LHCN-M2 (cell line): ENCODE measurements around the gene EIF2AK2. TPM values are rescaled to one million over a fixed set of nuclear protein-coding genes. Genes with fewer than 3 reads are reported as not detected.

ENCODE experiments used
- DNase-seq: peaks from one replicate; pipeline ENCODE4 v3.0.0-alpha.2; 2012; ENCODE audit warnings: low read depth
- total RNA-seq: library from RNA; depleted of rRNA; stranded (reverse); fragments of >200 nt; gene quantifications from 2 replicates; pipeline ENCODE4 v1.2.3, GENCODE V29; 2014

EIF2AK2 gene
- total RNA-seq, 1 experiment from 2014 or later: 41.1 TPM

- DNase-seq: no peak
Observed at GRCh38 chr2:37102588-37102987, 54.2 kb downstream of the EIF2AK2 start.

DNA sequence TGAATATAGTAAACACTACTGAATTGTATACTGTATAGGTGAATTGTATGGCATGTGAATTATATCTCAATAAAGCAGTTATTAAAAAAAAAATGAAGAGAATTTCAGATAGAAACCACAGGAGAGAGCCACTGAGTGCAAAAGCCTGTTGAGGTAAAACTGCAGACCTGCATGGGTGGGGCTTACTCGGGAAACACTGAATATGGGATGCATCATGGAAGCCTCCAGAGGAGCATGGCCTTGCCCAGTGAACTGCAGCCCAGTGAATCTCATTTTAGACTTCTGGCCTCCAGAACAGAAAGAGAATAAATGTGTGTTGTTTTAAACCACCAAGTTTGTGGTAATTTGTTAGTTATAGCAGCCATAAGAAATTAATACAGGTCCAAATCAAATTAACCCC is 56.7 kb downstream of the EIF2AK2 start:
- no peak for DNase-seq

DNA sequence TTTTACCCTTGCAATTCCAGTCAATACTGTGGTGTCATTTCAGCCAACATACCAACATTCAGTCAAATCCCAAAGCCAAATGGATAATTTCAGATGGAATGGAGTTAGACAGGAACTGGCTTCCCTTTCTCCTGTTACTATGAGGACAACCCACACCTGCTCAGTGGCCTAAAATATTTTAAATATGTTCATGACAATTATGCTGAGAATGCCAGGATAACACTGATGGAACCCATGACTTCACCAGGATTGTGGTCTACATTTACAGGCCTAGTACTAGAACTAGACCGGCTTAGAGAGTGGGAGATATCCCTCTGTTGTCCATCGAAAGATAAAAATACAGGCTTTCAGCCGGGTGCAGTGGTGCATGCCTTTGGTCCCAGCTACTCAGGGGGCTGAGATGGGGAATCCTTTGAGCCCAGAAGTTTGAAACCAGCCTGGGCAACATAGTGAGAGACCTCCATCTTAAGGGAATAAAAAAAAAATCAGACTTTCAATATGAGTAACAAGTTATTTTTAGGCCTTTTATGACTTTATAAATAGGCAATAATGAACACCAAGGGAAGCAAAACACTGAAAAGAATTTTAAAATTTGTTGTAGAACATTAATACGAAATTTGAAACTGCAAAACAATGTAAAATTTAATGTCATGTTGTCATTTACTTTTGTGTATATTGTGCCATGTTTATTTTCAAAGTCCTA is 58.2 kb downstream of the EIF2AK2 start:
- DNase-seq: peak; percentile 62

GRCh38 chr2:37096568-37096967 is 60.2 kb downstream of the EIF2AK2 start:
- no peak for DNase-seq

DNA sequence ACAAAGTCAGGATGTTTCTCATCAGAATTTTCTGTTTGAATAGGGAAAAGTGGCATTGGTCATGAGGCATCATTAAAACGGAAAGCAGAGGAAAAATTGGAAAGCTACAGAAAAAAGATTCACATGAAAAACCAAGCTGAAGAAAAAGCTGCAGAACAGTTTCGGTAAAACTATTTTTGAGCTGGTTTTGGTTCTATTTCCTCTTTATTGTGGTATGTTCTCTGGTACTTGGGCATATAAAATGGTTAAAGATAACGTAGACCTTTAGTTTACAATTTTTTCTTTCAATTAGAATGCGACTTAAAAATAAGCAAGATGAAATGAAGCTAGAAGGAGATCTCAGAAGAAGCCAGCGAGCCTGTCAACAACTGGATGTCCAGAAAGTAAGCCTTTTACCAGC is 64.9 kb downstream of the EIF2AK2 start:
- no peak for DNase-seq

- DNase-seq: no peak
Observed at GRCh38 chr2:37090019-37090477, 66.7 kb downstream of the EIF2AK2 start.

DNA sequence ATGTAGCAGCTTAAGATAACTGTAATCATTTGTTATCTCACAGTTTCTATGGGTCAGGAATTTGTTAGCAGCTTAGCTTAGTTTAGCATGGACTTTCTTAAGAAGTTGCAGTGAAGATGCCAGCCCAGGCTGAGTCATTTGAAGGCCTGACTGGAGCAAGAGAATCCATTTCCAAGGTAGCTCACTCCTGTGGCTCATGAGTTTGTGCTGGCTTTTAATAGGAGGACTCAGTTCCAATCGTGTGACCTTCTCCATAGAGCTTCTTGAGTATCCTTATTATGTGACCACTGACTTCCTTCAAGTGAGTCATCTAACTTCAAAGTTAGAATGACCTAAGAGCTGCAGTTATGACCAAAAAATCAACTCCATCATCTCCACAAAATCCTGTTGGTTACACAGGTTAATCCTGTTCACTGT is 71.0 kb downstream of the EIF2AK2 start:
- peak; percentile 52 for DNase-seq

DNA sequence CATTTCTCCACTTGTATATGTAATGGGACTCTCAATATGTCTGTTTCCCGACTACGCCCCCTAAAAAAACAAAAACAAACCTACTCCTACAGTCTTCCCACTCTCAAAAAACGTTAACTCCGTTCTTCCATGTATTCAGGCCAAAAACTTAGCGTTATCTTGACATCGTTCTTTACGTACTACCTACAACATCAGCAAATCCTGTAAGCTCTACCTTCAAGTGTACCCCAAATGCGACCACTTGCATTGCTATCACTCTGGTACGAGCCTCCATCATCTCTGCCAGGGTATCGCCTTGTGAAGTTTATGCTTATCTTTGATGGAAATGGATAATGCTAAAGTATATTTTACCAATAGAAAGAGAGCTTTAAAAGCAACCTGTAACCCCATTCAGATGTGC is 72.0 kb downstream of the EIF2AK2 start:
- DNase-seq: no peak

- peak; percentile 92 for DNase-seq
Observed at GRCh38 chr2:37083873-37084794, 72.6 kb downstream of the EIF2AK2 start, which contains the start of the genes GPATCH11 and HEATR5B. TSS of gene GPATCH11 (plus strand) at chr2:37084518. CDS start at chr2:37088382, 3,864 bp downstream. TSS of gene HEATR5B (minus strand) at chr2:37084372. CDS start at chr2:37083414, 958 bp downstream.

- DNase-seq: no peak
Observed at GRCh38 chr2:37080689-37081088, 76.1 kb downstream of the EIF2AK2 start.

DNA sequence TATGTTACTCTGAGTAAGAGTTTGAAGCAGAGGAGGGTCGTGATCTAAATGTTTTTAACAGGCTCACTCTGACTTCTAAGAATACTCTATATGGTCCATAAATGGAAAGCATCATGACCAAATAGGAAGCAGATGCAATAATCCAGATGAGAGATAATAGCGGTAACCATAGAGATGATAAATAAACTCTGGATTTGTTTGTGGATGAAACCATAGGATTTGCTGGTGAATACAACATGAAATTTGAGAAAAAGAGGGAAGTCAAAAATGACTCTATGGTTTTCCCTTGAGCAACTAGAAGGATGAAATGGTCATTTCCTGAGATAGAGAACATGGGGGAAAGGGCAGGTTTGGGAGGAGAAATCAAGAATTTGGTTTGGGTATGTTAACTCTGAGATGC is 76.5 kb downstream of the EIF2AK2 start:
- DNase-seq: no peak

- DNase-seq: no peak
Observed at GRCh38 chr2:37070931-37071330, 85.8 kb downstream of the EIF2AK2 start.

DNA sequence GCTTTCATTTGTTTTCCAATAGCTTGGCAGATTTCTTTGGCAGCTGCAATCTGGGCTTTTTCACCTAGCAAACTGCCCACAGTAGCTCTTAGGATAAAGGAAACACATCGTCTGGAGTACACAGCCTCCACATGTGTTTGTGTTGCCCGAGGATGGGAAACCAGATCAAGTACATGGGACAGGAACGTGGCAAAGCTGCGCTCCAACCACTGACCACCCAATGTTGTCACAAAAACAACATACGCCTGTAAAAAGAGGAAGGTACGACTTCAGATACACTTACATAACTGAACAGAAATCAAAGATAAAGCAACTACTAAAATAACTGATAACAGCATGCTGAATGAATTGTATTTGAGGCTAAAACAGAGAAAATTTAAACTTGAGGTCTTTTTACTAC is 88.1 kb downstream of the EIF2AK2 start:
- DNase-seq: no peak

DNA sequence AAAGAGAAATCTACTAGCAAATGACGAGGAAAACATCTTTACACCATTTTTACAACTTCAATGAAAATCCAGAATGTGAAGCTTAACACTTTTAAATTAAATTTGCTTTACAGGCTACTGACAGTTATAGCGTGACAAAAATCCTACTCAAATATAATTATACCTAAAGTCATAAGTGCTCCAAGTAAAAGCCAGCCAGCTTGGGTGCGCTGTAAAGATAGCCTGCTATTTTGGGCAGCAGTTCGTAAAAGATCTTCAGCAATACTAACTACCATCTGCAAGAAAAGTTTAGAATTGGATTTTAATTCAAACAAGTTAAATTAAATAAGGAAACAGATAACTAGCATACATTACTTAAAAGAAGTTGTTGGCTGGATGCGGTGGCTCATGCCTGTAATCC is 95.0 kb downstream of the EIF2AK2 start:
- no peak for DNase-seq

DNA sequence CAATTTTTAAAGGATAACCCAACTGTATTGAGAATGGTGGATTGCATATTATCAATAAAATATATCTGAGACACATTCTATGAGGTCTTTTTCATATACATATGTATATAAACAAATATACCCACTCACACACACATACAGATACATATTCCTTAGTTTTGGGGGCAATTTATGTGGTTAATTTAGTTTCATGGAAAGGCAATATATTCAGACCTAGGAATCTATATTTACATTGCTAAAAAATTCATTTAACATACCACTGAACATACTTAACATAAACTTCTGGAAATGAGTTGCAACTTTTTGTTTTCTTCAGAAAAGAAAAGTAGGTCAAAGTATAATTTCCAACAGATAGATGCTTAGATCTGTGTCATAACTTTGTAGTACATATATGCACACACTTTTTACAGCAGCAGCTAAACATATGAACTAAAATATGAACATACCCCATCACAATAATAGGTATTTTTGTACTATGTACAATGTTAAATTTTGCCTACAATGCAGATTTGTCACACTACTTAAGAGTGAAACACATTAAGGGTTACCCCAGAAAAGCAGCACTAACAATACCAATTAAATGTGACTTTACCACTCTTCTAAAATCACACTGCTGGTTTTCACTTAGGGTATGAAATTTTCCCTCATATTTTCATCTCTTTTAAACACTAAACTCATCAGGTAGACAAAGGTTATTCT is 95.6 kb downstream of the EIF2AK2 start:
- DNase-seq: no peak

GRCh38 chr2:37060446-37060845 is 96.3 kb downstream of the EIF2AK2 start:
- DNase-seq: no peak

DNA sequence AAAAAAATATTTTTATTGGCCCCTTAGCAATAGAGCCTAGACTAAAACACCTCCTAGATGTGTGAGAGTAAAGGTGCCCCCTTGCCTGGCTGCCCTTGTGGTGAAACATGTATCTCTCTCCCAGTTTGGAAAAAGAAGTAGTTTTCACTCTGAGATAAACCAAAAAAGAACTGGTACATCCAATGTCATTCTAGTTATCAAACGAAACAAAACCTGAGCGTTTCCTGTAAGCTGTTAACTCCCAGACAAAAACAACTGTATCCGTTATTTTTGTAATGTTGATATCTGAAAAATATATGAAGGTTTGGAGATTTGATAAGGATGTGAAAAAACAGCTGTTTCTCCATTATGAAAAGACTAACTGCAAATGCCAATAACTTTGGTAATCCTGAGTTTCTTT is 96.9 kb downstream of the EIF2AK2 start:
- no peak for DNase-seq

DNA sequence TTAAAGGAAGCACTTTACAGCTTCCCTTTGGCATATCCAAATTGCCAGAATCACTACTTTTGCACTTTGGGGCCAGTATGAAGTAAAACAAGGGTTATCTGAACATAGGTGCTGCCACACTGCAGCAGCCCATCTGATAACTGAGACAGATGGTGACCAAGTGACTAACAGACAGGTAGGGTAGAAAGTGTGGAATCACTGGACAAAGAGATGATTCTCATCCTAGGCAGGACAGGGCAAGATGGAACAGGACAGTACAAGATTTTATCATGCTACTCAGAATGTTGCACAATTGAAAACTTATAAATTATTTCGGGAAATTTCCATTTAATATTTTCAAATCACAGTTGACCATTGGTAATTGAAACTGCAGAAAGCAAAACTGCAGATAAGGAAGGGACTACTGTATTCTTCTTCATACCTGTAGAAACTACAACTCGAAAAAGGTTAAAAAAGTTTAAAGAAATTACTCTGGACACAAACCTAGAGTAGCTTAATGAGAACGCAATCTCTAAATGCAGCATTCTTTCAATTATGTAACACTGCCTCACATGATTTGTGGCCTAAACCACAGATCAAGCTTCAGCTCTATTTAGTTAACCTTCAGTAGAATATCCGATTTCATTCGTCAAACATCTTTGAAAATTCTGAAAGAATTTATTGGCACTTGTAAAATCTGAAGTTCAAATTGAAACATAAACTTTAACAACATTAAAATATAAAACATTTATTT is 104.0 kb downstream of the EIF2AK2 start:
- DNase-seq: no peak
